ENCODE results near the gene DLG2.

- TF ChIP-seq CTCF (IDR thresholded peaks at IDR 0.05) (no peak), POLR2A (IDR thresholded peaks at IDR 0.05) (no peak)
Measured at GRCh38 chr11:83459798-83460197, 2167.3 kb downstream of the DLG2 start.

All from uterus (tissue), 2 donors.